ENCODE measurements around the gene PLCD4. TPM values are rescaled to one million over a fixed set of nuclear protein-coding genes. Genes with fewer than 3 reads are reported as not detected.

The PLCD4 gene
- total RNA-seq, 1 experiment from 2014 or later, result 5.6 TPM

GRCh38 chr2:218664653-218665052 lies 57.0 kb downstream of the PLCD4 start:
- intact Hi-C loops (cut with micrococcal nuclease), result no loop called here
- ATAC-seq (no peak), DNase-seq (no peak)
- H3F3A ChIP-seq (ENCODE audit: low read length, unreplicated experiment), result no peaks in the 10 kb centered on the region
- no peaks in the 10 kb centered on the region for H4K20me1 ChIP-seq (ENCODE audit: low read length)
- no peaks in the 10 kb centered on the region for H3K9me2 ChIP-seq (replicated peaks; ENCODE audit: low read length)
- H3K27me3 ChIP-seq (ENCODE audit: low read length), result no peaks in the 10 kb centered on the region
- no peak overlapping the region for H3K4me3 ChIP-seq (ENCODE audit: low read length)
- no peak overlapping the region for H2AFZ ChIP-seq (ENCODE audit: low read length)
- H3K9ac ChIP-seq (ENCODE audit: low read length), result no peak overlapping the region
- POLR2A ChIA-PET (ENCODE audit: unreplicated experiment), result no interaction called here
- no peak overlapping the region for H3K27ac ChIP-seq (ENCODE audit: low read length)
- peaks cover 29% of the 10 kb centered on the region for H3K79me2 ChIP-seq (ENCODE audit: low read length)
- H3K36me3 ChIP-seq (ENCODE audit: low read depth, low read length), result peaks cover 38% of the 10 kb centered on the region
- no TSS peak for BruUV-seq (replicated peaks)
- H3K4me2 ChIP-seq (ENCODE audit: low read length), result no peak overlapping the region
- H3K9me3 ChIP-seq (ENCODE audit: low read length), result no peaks in the 10 kb centered on the region
- CTCF ChIA-PET, result no interaction called here
- TF ChIP-seq EZH2 (IDR thresholded peaks at IDR 0.05; ENCODE audit: low read length, unreplicated experiment), result no peak
- TF ChIP-seq, protein P1, sequence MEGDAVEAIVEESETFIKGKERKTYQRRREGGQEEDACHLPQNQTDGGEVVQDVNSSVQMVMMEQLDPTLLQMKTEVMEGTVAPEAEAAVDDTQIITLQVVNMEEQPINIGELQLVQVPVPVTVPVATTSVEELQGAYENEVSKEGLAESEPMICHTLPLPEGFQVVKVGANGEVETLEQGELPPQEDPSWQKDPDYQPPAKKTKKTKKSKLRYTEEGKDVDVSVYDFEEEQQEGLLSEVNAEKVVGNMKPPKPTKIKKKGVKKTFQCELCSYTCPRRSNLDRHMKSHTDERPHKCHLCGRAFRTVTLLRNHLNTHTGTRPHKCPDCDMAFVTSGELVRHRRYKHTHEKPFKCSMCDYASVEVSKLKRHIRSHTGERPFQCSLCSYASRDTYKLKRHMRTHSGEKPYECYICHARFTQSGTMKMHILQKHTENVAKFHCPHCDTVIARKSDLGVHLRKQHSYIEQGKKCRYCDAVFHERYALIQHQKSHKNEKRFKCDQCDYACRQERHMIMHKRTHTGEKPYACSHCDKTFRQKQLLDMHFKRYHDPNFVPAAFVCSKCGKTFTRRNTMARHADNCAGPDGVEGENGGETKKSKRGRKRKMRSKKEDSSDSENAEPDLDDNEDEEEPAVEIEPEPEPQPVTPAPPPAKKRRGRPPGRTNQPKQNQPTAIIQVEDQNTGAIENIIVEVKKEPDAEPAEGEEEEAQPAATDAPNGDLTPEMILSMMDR (conservative IDR thresholded peaks at IDR 0.05; ENCODE audit: low read depth, low read length), result no peak
- no peak for TF ChIP-seq EZH2phosphoT487 (IDR thresholded peaks at IDR 0.05; ENCODE audit: borderline replicate concordance, low read length)
- H3K4me1 ChIP-seq (ENCODE audit: insufficient read depth, low read length), result peaks cover 11% of the 10 kb centered on the region

- Histone ChIP-seq H4K20me1 (ENCODE audit: low read length) (no peaks in the 10 kb centered on the region), H3K79me2 (ENCODE audit: low read length) (peaks cover 42% of the 10 kb centered on the region), H3K4me2 (ENCODE audit: low read length) (peak overlapping the region; percentile 95), H3F3A (ENCODE audit: low read length, unreplicated experiment) (no peaks in the 10 kb centered on the region), H3K9me3 (ENCODE audit: low read length) (no peaks in the 10 kb centered on the region), H3K4me1 (ENCODE audit: insufficient read depth, low read length) (peaks cover 12% of the 10 kb centered on the region), H3K36me3 (ENCODE audit: low read depth, low read length) (peaks cover 8% of the 10 kb centered on the region), H3K9me2 (replicated peaks; ENCODE audit: low read length) (no peaks in the 10 kb centered on the region), H3K27me3 (ENCODE audit: low read length) (no peaks in the 10 kb centered on the region), H2AFZ (ENCODE audit: low read length) (peak overlapping the region; percentile 97), H3K27ac (ENCODE audit: low read length) (peak overlapping the region; percentile 47), H3K9ac (ENCODE audit: low read length) (peak overlapping the region; percentile 88), H3K4me3 (ENCODE audit: low read length) (peak overlapping the region; percentile 81)
- TF ChIP-seq, protein P1 (conservative IDR thresholded peaks at IDR 0.05; ENCODE audit: low read depth, low read length), result no peak
- TF ChIP-seq EZH2phosphoT487 (IDR thresholded peaks at IDR 0.05; ENCODE audit: borderline replicate concordance, low read length) (no peak), EZH2 (IDR thresholded peaks at IDR 0.05; ENCODE audit: low read length, unreplicated experiment) (no peak)
- ChIA-PET CTCF (interaction anchor here (0.6 kb wide), 2 partner anchors 186 to 227 kb away, joined by 3 read pairs; no protein-coding TSS in a partner anchor), POLR2A (ENCODE audit: unreplicated experiment) (interaction anchor here (0.6 to 1.1 kb wide), 3 partner anchors 10 to 39 kb away, joined by 5 to 36 read pairs (median 9); partner anchors contain the start of genes BCS1L and ZNF142)
- intact Hi-C loops (cut with micrococcal nuclease), result no loop called here
- ATAC-seq (peak; percentile 45), DNase-seq (peak; percentile 72)
- TSS peak; percentile 85 for BruUV-seq (replicated peaks)
Measured at GRCh38 chr2:218671097-218671653, 63.5 kb downstream of the PLCD4 start.

All from PC-3 (cell line).